HG02623 (cell line): ENCODE data around the gene PPP1R12C.

Source experiments
- ATAC-seq: cut with Tn5 transposase; IDR thresholded peaks from one replicate; pipeline ENCODE4 v1.9.1; 2021; ENCODE audit warnings: moderate library complexity; ENCODE audit not compliant: unreplicated experiment

PPP1R12C gene

DNA sequence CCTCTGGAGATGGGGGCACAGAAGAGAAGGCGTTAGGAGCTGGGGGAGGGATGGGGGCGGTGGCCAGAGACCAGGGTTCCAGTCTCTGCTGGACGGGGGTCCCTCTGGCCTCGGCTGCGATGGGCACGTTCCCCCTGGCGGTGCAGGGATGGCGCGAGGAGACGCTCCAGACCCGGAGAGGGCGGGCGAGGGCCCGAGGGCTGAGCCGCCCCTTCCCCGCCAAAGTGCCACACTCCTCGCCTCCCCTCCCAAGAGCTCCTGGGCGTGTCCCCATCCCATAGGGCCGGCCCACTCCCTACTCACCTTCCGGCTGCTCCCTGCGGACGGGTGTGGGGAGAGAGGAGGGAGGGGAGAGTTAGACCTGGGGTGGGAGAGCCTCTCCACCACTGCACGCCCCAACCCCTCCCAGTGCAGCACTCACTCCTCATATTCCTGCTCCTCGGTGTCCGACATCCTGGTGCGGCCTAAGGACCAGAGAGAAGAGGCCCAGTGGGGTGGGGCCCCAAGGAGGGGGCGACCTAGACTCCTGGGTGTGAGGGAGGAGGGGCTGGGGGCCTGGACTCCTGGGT lies 29.4 kb upstream of the PPP1R12C start:
- no peak for ATAC-seq

DNA sequence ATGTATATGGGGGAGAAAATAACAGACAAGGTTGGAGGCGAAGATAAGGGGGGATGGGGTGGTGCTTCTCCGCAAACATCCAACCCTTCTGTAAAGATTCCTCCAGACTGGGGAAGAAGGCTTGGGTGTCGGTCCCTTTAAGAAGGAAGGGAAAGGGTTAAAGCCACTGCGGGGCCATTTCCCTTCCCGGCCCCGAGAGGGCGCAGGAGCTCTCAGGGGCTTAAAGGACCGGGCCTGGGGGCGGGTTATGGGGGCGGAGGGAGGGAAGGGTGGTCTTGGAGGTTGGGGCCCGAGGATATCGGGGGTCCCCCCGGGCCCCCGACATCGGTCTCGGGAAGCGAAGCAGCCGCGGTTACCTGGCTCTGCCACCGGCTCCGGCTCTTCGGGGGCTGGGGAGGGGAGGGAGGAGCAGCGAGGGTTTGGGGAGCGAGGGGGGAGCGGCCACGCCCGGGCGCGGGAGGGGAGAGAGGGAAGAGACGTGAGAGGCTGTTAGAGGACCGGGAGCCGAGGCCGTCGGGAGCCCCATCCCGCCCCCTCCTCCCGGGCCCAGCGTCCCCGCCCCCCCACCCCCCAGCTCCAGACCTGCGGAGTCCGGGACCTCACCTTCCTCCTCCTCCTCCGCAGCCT lies 28.8 kb upstream of the PPP1R12C start:
- no peak for ATAC-seq

GRCh38 chr19:55145232-55145631 lies 27.8 kb upstream of the PPP1R12C start:
- no peak for ATAC-seq

DNA sequence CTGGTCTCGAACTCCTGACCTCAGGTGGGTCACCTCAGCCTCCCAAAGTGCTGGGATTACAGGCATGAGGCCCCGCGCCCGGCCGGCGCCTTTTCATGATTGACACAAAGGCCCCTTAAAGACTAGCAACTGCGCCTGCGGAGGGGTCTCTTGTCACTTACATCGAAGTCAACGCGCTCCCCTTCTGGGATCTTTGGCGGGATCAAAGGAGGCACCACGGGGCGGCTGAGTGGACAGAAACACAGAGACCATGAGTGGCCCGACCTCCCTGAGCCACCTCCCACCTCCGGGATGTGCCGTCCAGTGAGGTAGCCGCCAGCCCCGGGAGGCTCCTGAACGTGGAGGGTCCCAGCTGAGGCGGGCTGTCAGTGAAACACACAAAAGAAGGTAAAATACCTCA lies 24.3 kb upstream of the PPP1R12C start:
- no peak for ATAC-seq

DNA sequence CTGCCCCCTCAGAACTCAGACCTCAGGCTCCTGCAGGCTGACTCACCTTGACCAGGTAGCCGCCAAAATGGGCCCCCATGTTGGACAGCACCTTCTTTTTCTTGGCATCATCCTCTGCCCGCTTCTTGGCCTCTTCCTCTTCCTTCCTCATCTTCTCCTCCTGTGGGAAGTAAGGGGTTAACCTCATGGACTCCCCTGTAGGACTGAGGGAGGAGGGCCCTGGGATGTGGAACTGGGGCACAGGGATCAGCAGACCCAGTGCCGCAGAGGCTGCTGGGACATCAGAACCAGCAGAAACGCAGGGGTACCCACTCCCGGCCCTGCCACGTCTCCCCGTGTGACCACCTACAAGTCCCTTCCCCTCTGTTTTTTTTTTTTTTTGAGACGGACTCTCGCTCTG lies 20.5 kb upstream of the PPP1R12C start:
- no peak for ATAC-seq

GRCh38 chr19:55136399-55137102 lies 19.1 kb upstream of the PPP1R12C start:
- ATAC-seq, result no peak

DNA sequence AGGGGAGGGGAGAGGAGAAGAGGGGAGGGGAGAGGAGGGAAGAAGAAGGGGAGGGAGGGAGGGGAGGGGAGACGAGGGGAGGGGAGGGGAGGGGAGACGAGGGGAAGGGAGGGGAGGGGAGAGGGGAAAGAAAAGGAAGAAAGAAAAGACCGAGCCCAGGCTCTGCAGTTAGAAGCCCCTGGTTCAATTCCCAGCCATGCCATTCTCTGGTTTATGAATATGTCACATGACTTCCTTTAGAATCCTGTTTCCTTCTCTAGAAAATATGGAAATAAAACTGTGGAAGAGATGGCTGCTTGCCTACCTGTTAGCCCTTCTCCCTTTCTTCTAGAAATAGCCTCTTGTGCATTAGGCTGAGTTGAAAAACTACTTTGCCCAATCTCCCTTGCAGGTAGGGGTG lies 17.3 kb upstream of the PPP1R12C start:
- ATAC-seq, result no peak

DNA sequence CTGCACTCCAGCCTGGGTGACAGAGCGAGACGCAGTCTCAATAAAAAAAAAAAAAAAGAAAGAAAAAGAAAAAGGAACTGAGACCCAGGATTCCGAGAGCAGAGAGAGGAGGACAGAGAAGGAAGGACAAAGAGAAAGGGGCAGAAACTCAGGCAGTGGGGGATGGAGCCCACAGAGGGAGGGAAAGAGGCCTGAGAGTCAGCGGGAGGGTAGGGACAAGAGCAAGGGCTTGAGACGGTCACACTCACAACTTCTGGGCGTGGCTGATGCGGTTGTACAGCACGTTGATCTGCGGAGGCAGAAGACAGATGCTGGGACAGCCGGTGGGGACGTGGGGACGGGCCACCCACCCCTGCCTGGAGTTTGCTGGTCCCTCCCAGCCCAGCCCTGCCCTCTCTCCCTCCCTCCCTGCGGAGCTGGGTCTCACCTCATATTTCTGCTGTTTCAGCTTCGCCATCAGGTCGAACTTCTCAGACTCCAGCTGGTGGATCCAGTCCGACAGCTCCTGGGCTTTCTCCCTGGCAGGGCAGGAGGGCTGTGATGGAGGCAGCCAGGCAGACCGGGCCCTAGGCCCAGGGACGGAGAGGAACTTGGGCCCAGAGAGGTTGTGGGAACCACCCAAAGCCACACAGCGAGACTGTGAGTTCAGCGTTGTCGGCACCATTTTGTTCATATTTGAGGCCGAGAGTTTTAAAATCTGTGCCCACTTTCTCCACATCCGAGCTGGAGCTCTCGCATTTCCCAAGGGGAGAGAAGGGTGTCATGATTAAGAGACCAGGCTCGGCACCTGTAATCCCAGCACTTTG lies 16.4 kb upstream of the PPP1R12C start:
- ATAC-seq, result no peak

DNA sequence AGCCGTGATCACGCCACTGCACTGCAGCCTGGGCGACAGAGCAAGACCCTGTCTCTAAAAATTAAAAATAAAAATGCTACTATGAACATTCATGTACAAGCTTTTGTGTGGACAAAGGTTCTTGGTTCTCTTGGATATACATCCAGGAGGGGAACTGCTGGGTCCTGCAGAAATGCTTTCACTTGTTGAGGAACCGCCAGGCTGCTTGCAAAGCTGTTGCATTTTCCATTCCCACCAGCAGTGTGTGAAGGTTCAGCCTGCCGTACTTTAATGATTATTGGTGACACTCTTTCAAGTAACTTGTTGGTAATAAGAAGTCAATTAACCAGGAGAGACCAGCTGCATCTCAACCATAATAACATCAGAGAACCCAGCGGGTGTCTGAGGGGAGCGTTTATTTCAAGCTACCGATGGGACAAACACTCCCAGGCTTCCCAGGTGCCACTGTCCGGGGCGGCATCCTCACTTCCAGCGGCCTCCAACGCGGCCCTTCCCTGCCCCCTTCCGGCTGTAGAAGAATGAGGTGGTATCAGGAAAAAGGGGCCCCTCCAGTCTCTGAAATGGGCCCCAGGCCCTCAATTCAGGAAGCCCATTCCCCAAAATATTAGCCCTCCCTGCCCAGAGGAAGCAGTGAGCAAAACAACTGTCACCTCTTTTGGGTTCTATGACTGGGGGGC lies 15.2 kb upstream of the PPP1R12C start:
- no peak for ATAC-seq

- no peak for ATAC-seq
Measured at GRCh38 chr19:55131421-55131820, 14.0 kb upstream of the PPP1R12C start.

GRCh38 chr19:55119053-55119452 lies 1.6 kb upstream of the PPP1R12C start:
- ATAC-seq, result no peak

GRCh38 chr19:55118401-55118991 lies 1.1 kb upstream of the PPP1R12C start:
- ATAC-seq, result no peak

- ATAC-seq, result peak; percentile 84
Measured at GRCh38 chr19:55117663-55118391, 390 bp upstream of the PPP1R12C start.

DNA sequence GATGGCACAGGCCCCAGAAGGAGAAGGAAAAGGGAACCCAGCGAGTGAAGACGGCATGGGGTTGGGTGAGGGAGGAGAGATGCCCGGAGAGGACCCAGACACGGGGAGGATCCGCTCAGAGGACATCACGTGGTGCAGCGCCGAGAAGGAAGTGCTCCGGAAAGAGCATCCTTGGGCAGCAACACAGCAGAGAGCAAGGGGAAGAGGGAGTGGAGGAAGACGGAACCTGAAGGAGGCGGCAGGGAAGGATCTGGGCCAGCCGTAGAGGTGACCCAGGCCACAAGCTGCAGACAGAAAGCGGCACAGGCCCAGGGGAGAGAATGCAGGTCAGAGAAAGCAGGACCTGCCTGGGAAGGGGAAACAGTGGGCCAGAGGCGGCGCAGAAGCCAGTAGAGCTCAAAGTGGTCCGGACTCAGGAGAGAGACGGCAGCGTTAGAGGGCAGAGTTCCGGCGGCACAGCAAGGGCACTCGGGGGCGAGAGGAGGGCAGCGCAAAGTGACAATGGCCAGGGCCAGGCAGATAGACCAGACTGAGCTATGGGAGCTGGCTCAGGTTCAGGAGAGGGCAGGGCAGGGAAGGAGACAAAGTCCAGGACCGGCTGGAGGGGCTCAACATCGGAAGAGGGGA lies 1.1 kb downstream of the PPP1R12C start:
- no peak for ATAC-seq

GRCh38 chr19:55115446-55116065 lies 1.9 kb downstream of the PPP1R12C start:
- ATAC-seq, result no peak

DNA sequence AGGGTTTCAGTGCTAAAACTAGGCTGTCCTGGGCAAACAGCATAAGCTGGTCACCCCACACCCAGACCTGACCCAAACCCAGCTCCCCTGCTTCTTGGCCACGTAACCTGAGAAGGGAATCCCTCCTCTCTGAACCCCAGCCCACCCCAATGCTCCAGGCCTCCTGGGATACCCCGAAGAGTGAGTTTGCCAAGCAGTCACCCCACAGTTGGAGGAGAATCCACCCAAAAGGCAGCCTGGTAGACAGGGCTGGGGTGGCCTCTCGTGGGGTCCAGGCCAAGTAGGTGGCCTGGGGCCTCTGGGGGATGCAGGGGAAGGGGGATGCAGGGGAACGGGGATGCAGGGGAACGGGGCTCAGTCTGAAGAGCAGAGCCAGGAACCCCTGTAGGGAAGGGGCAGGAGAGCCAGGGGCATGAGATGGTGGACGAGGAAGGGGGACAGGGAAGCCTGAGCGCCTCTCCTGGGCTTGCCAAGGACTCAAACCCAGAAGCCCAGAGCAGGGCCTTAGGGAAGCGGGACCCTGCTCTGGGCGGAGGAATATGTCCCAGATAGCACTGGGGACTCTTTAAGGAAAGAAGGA lies 2.8 kb downstream of the PPP1R12C start:
- no peak for ATAC-seq

GRCh38 chr19:55113570-55114039 lies 3.8 kb downstream of the PPP1R12C start:
- no peak for ATAC-seq

DNA sequence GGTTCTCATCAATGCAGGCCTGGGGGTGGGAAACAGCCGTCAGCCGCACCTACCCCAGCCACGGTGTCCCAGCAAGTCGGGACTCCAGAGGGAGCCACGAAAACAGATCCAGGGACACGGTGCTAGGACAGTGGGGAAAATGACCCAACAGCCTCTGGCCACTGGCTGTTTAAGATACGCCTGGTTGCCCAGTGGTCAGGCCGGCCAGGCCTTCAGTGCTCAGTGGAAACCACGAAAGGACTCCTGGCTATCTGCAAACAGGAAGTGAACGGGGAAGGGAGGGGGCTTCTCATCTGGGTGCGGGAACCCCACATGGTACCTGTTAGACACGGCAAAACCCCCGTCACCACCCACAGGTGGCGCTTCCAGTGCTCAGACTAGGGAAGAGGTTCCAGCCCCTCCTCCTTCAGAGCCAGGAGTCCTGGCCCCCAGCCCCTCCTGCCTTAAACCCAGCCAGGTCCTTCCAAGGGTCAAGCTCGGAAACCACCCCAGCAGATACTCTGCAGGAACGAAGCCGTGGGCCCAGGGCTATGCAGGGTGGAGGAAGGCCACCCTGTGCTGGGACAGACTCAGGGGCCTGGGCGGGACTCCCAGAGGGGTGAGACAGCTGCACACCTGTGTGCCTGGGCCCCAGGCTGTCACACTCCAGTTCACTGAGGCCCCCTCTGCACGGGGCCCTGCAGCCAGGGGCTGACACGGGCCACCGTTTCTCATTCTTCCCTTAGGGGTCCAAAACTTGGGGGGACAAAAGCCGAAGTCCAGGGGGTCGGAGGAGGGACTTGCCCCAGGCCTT lies 4.5 kb downstream of the PPP1R12C start:
- ATAC-seq, result no peak
